HCT116 (cell line): ENCODE data around the gene PACSIN2. TPM values are rescaled to one million over a fixed set of nuclear protein-coding genes. Genes with fewer than 3 reads are reported as not detected.

Source experiments
- ATAC-seq: fragments of 200-7000 bp; cut with Tn5 transposase; 2 replicates; pipeline ENCODE4 v1.9.1; 2020; ENCODE audit warnings: mild to moderate bottlenecking, moderate library complexity
- BruUV-seq: library from RNA; stranded (reverse); fragments of 400-500 nt; replicated peaks from 2 replicates; lab custom pipeline; 2021; lab: Mats Ljungman, UMichigan
- CTCF ChIA-PET: fragments of 300-600 bp; sonication (Branson Sonifier 250); formaldehyde crosslinking; loops from one replicate; lab custom pipeline; 2021; ENCODE audit warnings: antibody characterized with exemption; lab: Charles Lee
- POLR2A ChIA-PET: fragments of 300-600, 350-600 bp; sonication (Branson Sonifier 250); formaldehyde crosslinking; loops from one replicate; lab custom pipeline; 2021; ENCODE audit warnings: antibody characterized with exemption; lab: Charles Lee
- RAD21 ChIA-PET, 2 experiments: fragments of 300-600 bp; sonication (Branson Sonifier 250); formaldehyde crosslinking; loops; one replicate each; lab custom pipeline; 2023; ENCODE audit warnings: low total read pairs in 2 of 2; ENCODE audit not compliant: uncharacterized antibody in 2 of 2, unreplicated experiment in 2 of 2, low non-redundant PET in 1 of 2; lab: Charles Lee
- DNase-seq: peaks from one replicate; pipeline ENCODE4 v3.0.0-alpha.2; 2010; ENCODE audit warnings: low read depth, low spot score
- H2AFZ ChIP-seq: fragments of 200-600 bp; shearing (Covaris generic), sonication (generic); 2 replicates; pipeline ENCODE4 v1.6.1; 2017; ENCODE audit warnings: low read depth, mixed run types, mixed read lengths, antibody characterized with exemption, low read length; ENCODE audit not compliant: poor library complexity, severe bottlenecking
- H3K27ac ChIP-seq: 2 replicates; pipeline ENCODE4 v1.5.1; 2012; ENCODE audit warnings: low read depth, low read length
- H3K27me3 ChIP-seq: fragments of 200-600 bp; sonication (generic); 2 replicates; pipeline ENCODE4 v1.6.1; 2016; ENCODE audit warnings: mixed run types, low read length, mixed read lengths; ENCODE audit not compliant: insufficient read depth
- H3K36me3 ChIP-seq, 2 experiments: fragments of 200-500 bp in 1 of 2; fragments of 200-600 bp in 1 of 2; sonication (Bioruptor generic) in 1 of 2; sonication (generic) in 1 of 2; 2 replicates each; pipeline versions ENCODE4 v1.5.1 to v1.6.1; 2014 to 2016; ENCODE audit warnings: low read length in 2 of 2, inconsistent platforms in 1 of 2, mixed read lengths in 1 of 2, mixed run types in 1 of 2; ENCODE audit not compliant: insufficient read depth in 2 of 2, control insufficient read depth in 1 of 2
- H3K4me1 ChIP-seq, 2 experiments: fragments of 200-600 bp in 1 of 2; sonication (generic) in 1 of 2; 2 replicates each; pipeline versions ENCODE4 v1.5.1 to v1.6.1; 2012 to 2017; ENCODE audit warnings: low read length in 2 of 2, inconsistent platforms in 1 of 2, mild to moderate bottlenecking in 1 of 2, mixed read lengths in 1 of 2, mixed run types in 1 of 2, moderate library complexity in 1 of 2; ENCODE audit not compliant: insufficient read depth in 2 of 2, control insufficient read depth in 1 of 2
- H3K4me2 ChIP-seq: fragments of 200-600 bp; sonication (generic); 2 replicates; pipeline ENCODE4 v1.6.1; 2017; ENCODE audit warnings: mixed run types, low read length, mixed read lengths
- H3K4me3 ChIP-seq, 2 experiments: fragments of 200-600 bp in 1 of 2; sonication (generic) in 1 of 2; replicated peaks in 1 of 2; 2 replicates each; pipeline ENCODE4 v1.5.1; 2011 to 2016; ENCODE audit warnings: low read length in 2 of 2, control low read depth in 1 of 2, low read depth in 1 of 2, mild to moderate bottlenecking in 1 of 2, mixed read lengths in 1 of 2, mixed run types in 1 of 2
- H3K79me2 ChIP-seq: fragments of 200-600 bp; sonication (generic); 2 replicates; pipeline ENCODE4 v1.6.1; 2017; ENCODE audit warnings: mild to moderate bottlenecking, mixed run types, low read length, moderate library complexity, mixed read lengths; ENCODE audit not compliant: insufficient read depth
- H3K9ac ChIP-seq: fragments of 200-600 bp; sonication (generic); 2 replicates; pipeline ENCODE4 v1.6.1; 2016; ENCODE audit warnings: low read length, mixed read lengths
- H3K9me2 ChIP-seq: fragments of 200-600 bp; sonication (generic), shearing (Covaris generic); 2 replicates; pipeline ENCODE4 v1.6.1; 2017; ENCODE audit warnings: mixed run types, mild to moderate bottlenecking, moderate library complexity; ENCODE audit not compliant: insufficient read depth
- H3K9me3 ChIP-seq, 2 experiments: fragments of 200-500 bp in 1 of 2; fragments of 200-600 bp in 1 of 2; sonication (Bioruptor generic) in 1 of 2; sonication (generic) in 1 of 2; 2 replicates each; pipeline ENCODE4 v1.6.1; 2014 to 2017; ENCODE audit warnings: low read length in 2 of 2, mixed read lengths in 2 of 2, inconsistent platforms in 1 of 2, low read depth in 1 of 2, mild to moderate bottlenecking in 1 of 2, mixed run types in 1 of 2, moderate library complexity in 1 of 2; ENCODE audit not compliant: control insufficient read depth in 1 of 2, insufficient read depth in 1 of 2
- H4K20me1 ChIP-seq: fragments of 200-600 bp; sonication (generic), shearing (Covaris generic); 2 replicates; pipeline ENCODE4 v1.6.1; 2017; ENCODE audit warnings: mixed run types, mild to moderate bottlenecking, moderate library complexity; ENCODE audit not compliant: insufficient read depth
- CEBPB ChIP-seq: IDR thresholded peaks from 2 replicates; pipeline ENCODE4 v1.6.1; 2012; ENCODE audit warnings: low read depth
- CTCF ChIP-seq, 3 experiments: fragments of 200-600 bp in 1 of 3; sonication (generic) in 1 of 3; IDR thresholded peaks in 2 of 3; conservative IDR thresholded peaks in 1 of 3; 2 replicates each; pipeline ENCODE4 v1.5.1; 2012 to 2017; ENCODE audit warnings: low read depth in 2 of 3, low read length in 2 of 3, antibody characterized with exemption in 1 of 3, borderline replicate concordance in 1 of 3, control low read depth in 1 of 3, mild to moderate bottlenecking in 1 of 3, mixed read lengths in 1 of 3, mixed run types in 1 of 3, moderate library complexity in 1 of 3; ENCODE audit not compliant: insufficient read depth in 1 of 3
- EGR1 ChIP-seq: IDR thresholded peaks from 2 replicates; pipeline ENCODE4 v1.6.1; 2012; ENCODE audit warnings: low read depth
- FOSL1 ChIP-seq: IDR thresholded peaks from 2 replicates; pipeline ENCODE4 v1.6.1; 2012; ENCODE audit warnings: low read depth
- JUND ChIP-seq: IDR thresholded peaks from 2 replicates; pipeline ENCODE4 v1.6.1; 2012
- POLR2A ChIP-seq: IDR thresholded peaks from 2 replicates; pipeline ENCODE4 v1.7.0; 2011; ENCODE audit warnings: borderline replicate concordance; ENCODE audit not compliant: insufficient read depth, insufficient read length; ENCODE audit errors: extremely low read depth
- POLR2AphosphoS5 ChIP-seq: IDR thresholded peaks from 2 replicates; pipeline ENCODE4 v1.6.1; 2011; ENCODE audit warnings: mild to moderate bottlenecking, low read depth, low read length, moderate library complexity
- RAD21 ChIP-seq: IDR thresholded peaks from 2 replicates; pipeline ENCODE4 v1.6.1; 2012; ENCODE audit warnings: low read depth, mild to moderate bottlenecking
- REST ChIP-seq: IDR thresholded peaks from 2 replicates; pipeline ENCODE4 v1.6.1; 2012; ENCODE audit warnings: low read depth
- SRF ChIP-seq: IDR thresholded peaks from 2 replicates; pipeline ENCODE4 v1.6.1; 2012; ENCODE audit warnings: low read depth
- TCF7L2 ChIP-seq: IDR thresholded peaks from 2 replicates; pipeline ENCODE4 v1.7.0; 2011; ENCODE audit warnings: borderline replicate concordance, inconsistent platforms; ENCODE audit not compliant: insufficient read depth, insufficient read length; ENCODE audit errors: extremely low read depth
- YY1 ChIP-seq: IDR thresholded peaks from 2 replicates; pipeline ENCODE4 v1.6.1; 2011; ENCODE audit warnings: low read length, low read depth, moderate library complexity, mild to moderate bottlenecking; ENCODE audit not compliant: insufficient replicate concordance; ENCODE audit errors: extremely low read depth
- ZBTB33 ChIP-seq: IDR thresholded peaks from 2 replicates; pipeline ENCODE4 v1.6.1; 2011; ENCODE audit warnings: mild to moderate bottlenecking, low read length, moderate library complexity; ENCODE audit not compliant: insufficient replicate concordance; ENCODE audit errors: extremely low read depth
- ZFX ChIP-seq: fragments of 450-650 bp; IDR thresholded peaks from 2 replicates; pipeline ENCODE4 v1.6.1; 2017
- intact Hi-C: fragments of 100-400 bp; cut with micrococcal nuclease; formaldehyde crosslinking; loops from 2 replicates; pipeline ENCODE4 v1.10.0; 2022
- total RNA-seq: library from RNA; stranded (reverse); gene quantifications from one replicate; pipeline ENCODE4 v1.2.1, GENCODE V29; 2021; ENCODE audit not compliant: unreplicated experiment

PACSIN2 gene
- total RNA-seq, 1 experiment from 2014 or later, result 48.2 TPM

- H3K9ac ChIP-seq, result no peak overlapping the region
- POLR2A ChIA-PET, result no interaction called here
- peaks cover 68% of the 10 kb centered on the region for H3K79me2 ChIP-seq
- ATAC-seq, result no peak
- no peak for DNase-seq
- H4K20me1 ChIP-seq, result peaks cover 4% of the 10 kb centered on the region; the same call in 1 of the 2 replicates
- H3K4me3 ChIP-seq, result no peak overlapping the region
- no peak overlapping the region for H3K4me2 ChIP-seq
- H3K36me3 ChIP-seq, result no peaks in the 10 kb centered on the region
- BruUV-seq, result no TSS peak
- no peaks in the 10 kb centered on the region for H3K27me3 ChIP-seq
- H3K4me1 ChIP-seq, result peaks cover 16 to 28% of the 10 kb centered on the region in 2 experiments
- intact Hi-C loops, result no loop called here
- H3K9me3 ChIP-seq, result no peaks in the 10 kb centered on the region
- RAD21 ChIA-PET, result no interaction called here
- no peaks in the 10 kb centered on the region for H3K9me2 ChIP-seq
- CTCF ChIA-PET, result no interaction called here
- H3K27ac ChIP-seq, result no peak overlapping the region
- TF ChIP-seq CTCF (IDR thresholded peaks at IDR 0.05 in 2 of 3, conservative IDR thresholded peaks at IDR 0.05 in 1 of 3; ENCODE audit: borderline replicate concordance in 1 of 3, insufficient read depth in 1 of 3, low read depth in 2 of 3, low read length in 2 of 3) (no peak), FOSL1 (no peak), ZFX (no peak), EGR1 (no peak), POLR2A (no peak), ZBTB33 (no peak), YY1 (no peak), REST (no peak), JUND (no peak), POLR2AphosphoS5 (no peak), RAD21 (no peak), SRF (no peak), TCF7L2 (no peak), CEBPB (no peak)
- H2AFZ ChIP-seq, result no peak overlapping the region
Measured at GRCh38 chr22:42972649-42973535, 42.1 kb downstream of the PACSIN2 start.
